ENCODE results near the gene MOB1B.
"Not testable (repeated sequence)": the region's sequence is repeated elsewhere in the genome, so short reads cannot be mapped to it uniquely, and the experiment has no call there.

Gene MOB1B

GRCh38 chr4:71009086-71009485 lies 106.9 kb downstream of the MOB1B start:
- DNase-seq (ENCODE audit: low read depth) = no peak

DNA sequence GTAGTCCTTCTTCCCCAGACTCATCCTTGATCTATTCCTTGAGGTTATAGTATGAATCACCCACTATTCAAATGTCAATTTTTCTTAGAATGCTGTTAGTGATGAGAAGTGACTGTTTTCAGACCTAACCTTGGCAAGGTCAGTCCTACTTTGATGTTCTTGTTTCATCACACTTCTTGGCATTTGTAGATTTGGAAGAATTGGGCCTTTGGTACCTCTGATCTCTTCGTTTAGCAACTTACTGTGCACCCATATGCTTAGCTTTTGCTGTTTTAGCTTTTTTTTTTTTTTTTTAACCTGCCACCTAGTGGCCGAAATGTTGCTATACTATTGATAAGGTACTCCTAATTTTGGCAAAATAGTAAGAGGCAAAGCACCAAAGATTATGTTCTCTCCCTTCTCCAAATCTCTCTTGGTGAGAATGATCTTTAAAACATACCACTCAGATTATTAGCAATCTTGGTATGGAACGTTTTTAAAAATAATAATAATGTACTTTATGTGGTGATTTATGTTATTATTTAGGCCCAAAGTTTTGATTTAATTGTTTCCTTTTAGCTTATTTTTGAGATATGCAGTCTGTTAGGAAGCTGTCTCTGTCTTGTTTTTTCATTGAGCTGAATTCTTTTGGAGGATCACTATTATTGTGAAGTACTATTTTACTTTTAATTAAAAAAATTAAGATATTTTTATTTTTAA lies 107.9 kb downstream of the MOB1B start:
- DNase-seq (ENCODE audit: low read depth) = peak; percentile 38

- DNase-seq (ENCODE audit: low read depth) = no peak
Measured at GRCh38 chr4:71011451-71011850, 109.3 kb downstream of the MOB1B start.

DNA sequence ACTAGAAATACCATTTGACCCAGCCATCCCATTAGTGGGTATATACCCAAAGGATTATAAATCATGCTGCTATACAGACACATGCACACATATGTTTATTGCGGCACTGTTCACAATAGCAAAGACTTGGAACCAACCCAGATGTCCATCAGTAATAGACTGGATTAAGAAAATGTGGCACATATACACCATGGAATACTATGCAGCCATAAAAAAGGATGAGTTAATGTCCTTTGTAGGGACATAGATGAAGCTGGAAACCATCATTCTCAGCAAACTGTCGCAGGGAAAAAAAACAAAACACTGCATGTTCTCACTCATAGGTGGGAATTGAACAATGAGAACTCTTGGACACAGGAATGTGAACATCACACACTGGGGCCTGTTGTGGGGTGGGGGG lies 115.2 kb downstream of the MOB1B start:
- DNase-seq (ENCODE audit: low read depth) = not testable (repeated sequence)

DNA sequence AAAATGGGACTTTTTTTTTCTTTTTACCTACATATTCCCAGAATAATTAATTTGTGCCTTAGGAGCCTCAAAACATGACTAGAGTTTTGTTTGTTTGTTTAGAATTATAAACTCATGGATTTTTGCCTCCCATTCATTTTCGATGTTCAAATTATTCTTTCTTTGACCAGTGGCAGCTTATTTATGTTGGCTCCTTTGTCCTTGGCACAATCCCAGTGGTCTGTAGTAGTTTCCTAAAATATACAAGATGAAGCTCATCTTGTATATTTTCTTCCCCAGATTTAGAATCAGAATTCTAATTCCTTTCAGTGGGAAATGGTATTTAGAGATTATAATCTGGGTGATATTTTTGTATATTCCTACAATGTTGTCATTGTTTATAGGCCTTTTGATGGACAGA lies 118.4 kb downstream of the MOB1B start:
- peak; percentile 12 for DNase-seq (ENCODE audit: low read depth)

GRCh38 chr4:71025654-71026053 lies 123.5 kb downstream of the MOB1B start:
- DNase-seq (ENCODE audit: low read depth) = no peak

DNA sequence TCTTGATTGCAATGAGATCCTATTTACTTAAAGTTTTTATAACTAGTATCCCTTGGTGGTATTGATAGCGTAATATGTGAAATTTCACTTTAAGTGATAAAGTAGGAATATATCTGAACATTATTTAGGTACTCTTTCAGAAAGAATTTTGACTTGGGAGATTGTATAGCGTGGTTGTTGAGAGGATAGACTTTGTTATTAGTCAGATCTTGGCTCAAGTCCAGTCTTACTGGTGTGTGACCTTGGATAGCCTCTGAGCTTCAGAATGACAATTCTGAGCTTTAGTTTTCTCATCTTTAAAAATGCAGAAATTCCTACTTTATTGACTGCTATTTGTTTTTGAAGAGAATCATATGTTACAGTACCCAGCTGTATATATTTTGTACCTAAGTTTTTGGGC lies 123.9 kb downstream of the MOB1B start:
- peak; percentile 37 for DNase-seq (ENCODE audit: low read depth)

DNA sequence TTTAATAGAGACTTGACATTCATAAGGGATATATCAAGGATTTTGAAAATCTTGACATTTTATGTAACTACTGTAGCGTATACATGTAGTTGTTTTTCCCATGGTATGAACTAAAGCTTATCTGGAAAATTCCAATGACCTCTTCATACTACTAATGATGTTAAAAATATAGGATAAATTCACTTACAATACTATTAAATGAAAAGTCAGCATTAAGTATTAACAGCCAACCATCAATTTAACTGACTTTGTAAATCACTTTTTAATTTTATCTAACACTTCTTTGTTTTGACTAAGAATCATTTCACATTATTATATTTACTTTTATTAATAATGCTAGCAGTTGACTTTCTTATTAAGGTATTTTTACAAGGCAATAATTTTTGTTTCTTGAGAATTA lies 125.4 kb downstream of the MOB1B start:
- no peak for DNase-seq (ENCODE audit: low read depth)

- DNase-seq (ENCODE audit: low read depth) = no peak
Measured at GRCh38 chr4:71029504-71029903, 127.3 kb downstream of the MOB1B start.

GRCh38 chr4:71032106-71032505 lies 129.9 kb downstream of the MOB1B start:
- DNase-seq (ENCODE audit: low read depth) = not testable (repeated sequence)

Measured in fibroblast of gingiva (primary cell).